A549 (cell line): ENCODE measurements around the gene DLG2. TPM values are rescaled to one million over a fixed set of nuclear protein-coding genes. Genes with fewer than 3 reads are reported as not detected.

Experiments used
- ATAC-seq, 2 experiments: fragments of 200-7000 bp in 1 of 2; fragments of >200 bp in 1 of 2; cut with Nextera tagmentation in 1 of 2; cut with Tn5 transposase in 1 of 2; 3 replicates each; pipeline versions ENCODE4 v1.8.0 to v1.9.1; 2018 to 2020; ENCODE audit warnings: mild to moderate bottlenecking in 1 of 2, moderate library complexity in 1 of 2
- CTCF ChIA-PET: fragments of 300-600 bp; sonication (Branson Sonifier 250); formaldehyde crosslinking; extraction: SDS; loops from one replicate; lab custom pipeline; 2021; ENCODE audit warnings: antibody characterized with exemption, inconsistent platforms; lab: Yijun Ruan, JAX
- POLR2A ChIA-PET: fragments of 350-600 bp; formaldehyde crosslinking; extraction: SDS; loops from one replicate; lab custom pipeline; 2021; ENCODE audit warnings: antibody characterized with exemption, inconsistent platforms; lab: Yijun Ruan, JAX
- DNase-seq, 2 experiments: peaks; one replicate each; pipeline versions ENCODE4 v3.0.0 to v3.0.0-alpha.2; 2011 to 2016; ENCODE audit warnings: low read depth in 1 of 2, low spot score in 1 of 2
- FAIRE-seq: peaks from 2 replicates; lab custom pipeline; 2011; peaks lifted over from hg19 to GRCh38; lab: Jason Lieb, UNC
- H3K27ac ChIP-seq, 2 experiments: fragments of >200 bp; sonication (Bioruptor Twin); formaldehyde crosslinking; 3 replicates each; pipeline ENCODE4 v1.5.1; 2016 to 2017
- H3K4me1 ChIP-seq: fragments of >200 bp; sonication (Bioruptor Twin); formaldehyde crosslinking; 3 replicates; pipeline ENCODE4 v1.6.1; 2016
- H3K4me2 ChIP-seq: fragments of >200 bp; sonication (Bioruptor Twin); formaldehyde crosslinking; 3 replicates; pipeline ENCODE4 v1.6.1; 2016
- H3K4me3 ChIP-seq: fragments of >200 bp; sonication (Bioruptor Twin); formaldehyde crosslinking; 3 replicates; pipeline ENCODE4 v1.5.1; 2016
- H3K9me3 ChIP-seq: fragments of >200 bp; sonication (Bioruptor Twin); formaldehyde crosslinking; 3 replicates; pipeline ENCODE4 v1.6.1; 2016
- ATOH8 ChIP-seq: fragments of 250-450 bp; sonication (Bioruptor Pico); IDR thresholded peaks from 2 replicates; pipeline ENCODE4 v1.5.0; 2020; ENCODE audit warnings: low read depth, mild to moderate bottlenecking, moderate library complexity
- CEBPB ChIP-seq, 2 experiments: fragments of >200 bp in 1 of 2; sonication (Bioruptor Twin) in 1 of 2; formaldehyde crosslinking in 1 of 2; IDR thresholded peaks; 2 replicates each; pipeline ENCODE4 v1.6.1; 2012 to 2016
- CTCF ChIP-seq: fragments of >200 bp; sonication (Bioruptor Twin); formaldehyde crosslinking; IDR thresholded peaks from 3 replicates; pipeline ENCODE4 v1.5.1; 2016
- E2F6 ChIP-seq: IDR thresholded peaks from 2 replicates; pipeline ENCODE4 v1.6.1; 2012; ENCODE audit warnings: low read depth, borderline replicate concordance
- EHMT2 ChIP-seq: fragments of 200-600 bp; sonication (generic); IDR thresholded peaks from 2 replicates; pipeline ENCODE4 v1.6.1; 2016; ENCODE audit warnings: antibody characterized with exemption, low read depth, mild to moderate bottlenecking, moderate library complexity
- GATA3 ChIP-seq: IDR thresholded peaks from 2 replicates; pipeline ENCODE4 v1.6.1; 2012; ENCODE audit warnings: borderline replicate concordance
- HES2 ChIP-seq: fragments of >200 bp; sonication (Bioruptor Twin); formaldehyde crosslinking; IDR thresholded peaks from 2 replicates; pipeline ENCODE4 v1.6.1; 2016
- HOXA7 ChIP-seq: fragments of 250-450 bp; sonication (Bioruptor Pico); IDR thresholded peaks from 2 replicates; pipeline ENCODE4 v1.5.0; 2020; ENCODE audit warnings: mild to moderate bottlenecking, moderate library complexity
- HOXB5 ChIP-seq: fragments of 250-450 bp; sonication (Bioruptor Pico); IDR thresholded peaks from 2 replicates; pipeline ENCODE4 v1.5.0; 2020; ENCODE audit warnings: mild to moderate bottlenecking, moderate library complexity
- KDM1A ChIP-seq: fragments of 200-600 bp; sonication (generic); IDR thresholded peaks from 2 replicates; pipeline ENCODE4 v1.6.1; 2016; ENCODE audit warnings: low read depth, mild to moderate bottlenecking
- KDM5A ChIP-seq: fragments of 200-600 bp; sonication (generic); IDR thresholded peaks from 2 replicates; pipeline ENCODE4 v1.6.1; 2016; ENCODE audit warnings: antibody characterized with exemption, mild to moderate bottlenecking
- MAFK ChIP-seq: fragments of 450-650 bp; IDR thresholded peaks from 2 replicates; pipeline ENCODE4 v1.6.1; 2014; ENCODE audit not compliant: partially characterized antibody
- MAX ChIP-seq: IDR thresholded peaks from 2 replicates; pipeline ENCODE4 v1.6.1; 2012
- MAZ ChIP-seq: fragments of 150-350 bp; IDR thresholded peaks from 2 replicates; pipeline ENCODE4 v1.6.1; 2014; ENCODE audit warnings: antibody characterized with exemption, low read depth, low read length, borderline replicate concordance
- NFE2L2 ChIP-seq: fragments of 150-350 bp; conservative IDR thresholded peaks from 2 replicates; pipeline ENCODE4 v1.6.1; 2014; ENCODE audit warnings: low read length
- NR3C1 ChIP-seq: fragments of >200 bp; sonication (Bioruptor Twin); formaldehyde crosslinking; IDR thresholded peaks from 3 replicates; pipeline ENCODE4 v1.6.1; 2017
- PBX3 ChIP-seq: IDR thresholded peaks from 2 replicates; pipeline ENCODE4 v1.6.1; 2012
- PHF8 ChIP-seq: fragments of 200-600 bp; sonication (generic); IDR thresholded peaks from 2 replicates; pipeline ENCODE4 v1.6.1; 2016; ENCODE audit warnings: low read depth, mild to moderate bottlenecking, antibody characterized with exemption, moderate library complexity, borderline replicate concordance
- RARB ChIP-seq: fragments of 250-450 bp; sonication (Bioruptor Pico); IDR thresholded peaks from 2 replicates; pipeline ENCODE4 v1.8.0; 2021; ENCODE audit warnings: mild to moderate bottlenecking, moderate library complexity
- RCOR1 ChIP-seq: fragments of 150-350 bp; IDR thresholded peaks from 2 replicates; pipeline ENCODE4 v1.6.1; 2014; ENCODE audit warnings: antibody characterized with exemption, low read length, low read depth
- ZFP36 ChIP-seq: fragments of 450-650 bp; IDR thresholded peaks from 2 replicates; pipeline ENCODE4 v1.6.1; 2014; ENCODE audit warnings: borderline replicate concordance; ENCODE audit not compliant: partially characterized antibody
- ZSCAN20 ChIP-seq: fragments of 250-450 bp; sonication (Bioruptor Pico); IDR thresholded peaks from 2 replicates; pipeline ENCODE4 v1.8.0; 2022; ENCODE audit warnings: mild to moderate bottlenecking, moderate library complexity
- WGBS: methylation state at CpG from one replicate; pipeline ENCODE4 v1.1.6; 2017; ENCODE audit errors: missing lambda C conversion rate; 5-methylcytosine and 5-hydroxymethylcytosine counted together
- polyA plus RNA-seq, 4 experiments: library from polyadenylated mRNA; depleted of rRNA in 3 of 4; stranded (reverse); fragments of >200 nt; fragmentation: RNase III in 1 of 4; extraction: RNeasy Plus Mini Kit Qiagen cat#74134 plus additional on column Dnase treatment in 1 of 4; gene quantifications; 2 replicates in 3 of 4; 3 replicates in 1 of 4; pipeline ENCODE4 v1.2.3, GENCODE V29; 2011 to 2017

DLG2 gene
- polyA plus RNA-seq, 2 of the 4 experiments (the other 2 are of a cell fraction) = 0.26 to 0.79 TPM

GRCh38 chr11:84021291-84021690 lies 1605.9 kb downstream of the DLG2 start:
- no peak for FAIRE-seq
- no peak for DNase-seq
- POLR2A ChIA-PET = no interaction called here
- ATAC-seq = no peak
- CTCF ChIA-PET = no interaction called here
- 2% methylated on average over 2 of the region's 2 CpGs for WGBS
- no peak for TF ChIP-seq CTCF
- no peak for TF ChIP-seq PHF8
- no peak for TF ChIP-seq KDM1A
- no peak for TF ChIP-seq HOXB5 (CRISPR knock-in tag)
- no peak for TF ChIP-seq E2F6
- TF ChIP-seq MAFK = no peak
- no peak for TF ChIP-seq HOXA7
- TF ChIP-seq ZSCAN20 (CRISPR knock-in tag) = no peak
- TF ChIP-seq ZFP36 = no peak
- no peak for TF ChIP-seq RCOR1
- Histone ChIP-seq H3K27ac (no peak overlapping the region), H3K4me1 (no peaks in the 10 kb centered on the region), H3K4me2 (no peak overlapping the region), H3K4me3 (no peak overlapping the region), H3K9me3 (no peaks in the 10 kb centered on the region)

- DNase-seq (no peak), ATAC-seq (no peak), FAIRE-seq (no peak)
- Histone ChIP-seq H3K9me3 (no peaks in the 10 kb centered on the region), H3K4me1 (no peaks in the 10 kb centered on the region), H3K27ac (no peak overlapping the region), H3K4me3 (no peak overlapping the region), H3K4me2 (no peak overlapping the region)
- ChIA-PET CTCF (no interaction called here), POLR2A (no interaction called here)
- WGBS = 26% methylated on average over 5 of the region's 5 CpGs
- TF ChIP-seq PBX3 (no peak), RARB (no peak), NFE2L2 (no peak), HES2 (no peak), ATOH8 (CRISPR knock-in tag) (no peak), MAZ (no peak), CEBPB (IDR thresholded peaks at IDR 0.05) (no peak), CTCF (no peak), KDM5A (no peak), MAX (no peak), EHMT2 (no peak), NR3C1 (no peak), ZFP36 (no peak), GATA3 (no peak)
Observed at GRCh38 chr11:84019571-84020194, 1607.5 kb downstream of the DLG2 start.
